Transverse colon (tissue), 4 donors: Measurements from ENCODE around the gene RPS23. TPM values are rescaled to one million over a fixed set of nuclear protein-coding genes. Genes with fewer than 3 reads are reported as not detected.

Experiments used
- DNase-seq: peaks from one replicate; pipeline ENCODE4 v3.0.0-alpha.2; 2019
- H3K27ac ChIP-seq, 4 donors: fragments of 200-600 bp; sonication (generic); 2 replicates each; pipeline ENCODE4 v1.5.1; 2016 to 2018; ENCODE audit warnings: inconsistent platforms in 4 of 4
- H3K27me3 ChIP-seq: fragments of 200-600 bp; sonication (generic); 2 replicates; pipeline ENCODE4 v1.5.1; 2017; ENCODE audit warnings: inconsistent platforms
- H3K36me3 ChIP-seq, 4 donors: fragments of 200-600 bp; sonication (generic); 2 replicates each; pipeline ENCODE4 v1.5.1; 2017 to 2019; ENCODE audit warnings: inconsistent platforms in 4 of 4
- H3K4me1 ChIP-seq, 4 donors: fragments of 200-600 bp; sonication (generic); 2 replicates each; pipeline ENCODE4 v1.5.1; 2017 to 2020; ENCODE audit warnings: inconsistent platforms in 4 of 4
- H3K4me3 ChIP-seq, 4 donors: fragments of 200-600 bp; sonication (generic); 1 replicate in 1 of 4; 2 replicates in 3 of 4; pipeline versions ENCODE4 v1.5.1 to v1.6.1; 2017 to 2019; ENCODE audit warnings: inconsistent platforms in 4 of 4
- H3K9me3 ChIP-seq, 2 donors: fragments of 200-600 bp; sonication (generic); 2 replicates each; pipeline ENCODE4 v1.5.1; 2017 to 2019; ENCODE audit warnings: inconsistent platforms in 2 of 2
- EP300 ChIP-seq: sonication (generic); formaldehyde crosslinking; IDR thresholded peaks from one replicate; pipeline ENCODE4 v1.6.1; 2017; ENCODE audit warnings: antibody characterized with exemption, low read depth
- POLR2A ChIP-seq: fragments of 450-650 bp; IDR thresholded peaks from one replicate; pipeline ENCODE4 v1.6.1; 2016; ENCODE audit warnings: antibody characterized with exemption, mild to moderate bottlenecking, moderate library complexity
- POLR2AphosphoS5 ChIP-seq, 3 donors: sonication (generic); formaldehyde crosslinking; IDR thresholded peaks; one replicate each; pipeline ENCODE4 v1.6.1; 2016; ENCODE audit warnings: antibody characterized with exemption in 3 of 3
- whole genome bisulfite sequencing, 2 donors: methylation state at CpG; one replicate each; pipeline ENCODE4 v1.1.5; 2018; ENCODE audit warnings: low coverage in 1 of 2; 5-methylcytosine and 5-hydroxymethylcytosine counted together
- in situ Hi-C, 4 donors: fragments of 200-750 bp; cut with MboI; loops; one replicate each; pipeline versions ENCODE4 v1.15.0 to v1.15.1; 2017; ENCODE audit warnings: low sequenced_read_pairs in 3 of 4, low pct_ligation_motif_present in 1 of 4, low pct_unique_long_range_greater_than_20kb in 1 of 4
- intact Hi-C: fragments of 100-400 bp; cut with DNase I; formaldehyde crosslinking; loops from one replicate; pipeline ENCODE4 v1.15.1; 2023; ENCODE audit warnings: low total_unique reads
- small RNA-seq, 4 donors: library from RNA; depleted of rRNA; stranded (forward); fragments of <200 nt; gene quantifications; one replicate each; pipeline ENCODE3, GENCODE V24; 2016
- total RNA-seq, 4 donors: library from RNA; depleted of rRNA; stranded (reverse); fragments of >200 nt; gene quantifications; one replicate each; pipeline ENCODE4 v1.1.0, GENCODE V29; 2016
- TF ChIP-seq, protein P1 (sequence below), 5 experiments: fragments of 200-600 bp in 3 of 5; fragments of 450-650 bp in 2 of 5; sonication (generic) in 3 of 5; IDR thresholded peaks; 1 replicate in 2 of 5; 2 replicates in 3 of 5; pipeline ENCODE4 v1.5.1; 2016 to 2017; ENCODE audit warnings: antibody characterized with exemption in 5 of 5, inconsistent platforms in 3 of 5, mild to moderate bottlenecking in 2 of 5, moderate library complexity in 1 of 5

Gene RPS23
- total RNA-seq, 4 donors from 2014 or later, result 482 to 1,766 (median 1,102) TPM

DNA sequence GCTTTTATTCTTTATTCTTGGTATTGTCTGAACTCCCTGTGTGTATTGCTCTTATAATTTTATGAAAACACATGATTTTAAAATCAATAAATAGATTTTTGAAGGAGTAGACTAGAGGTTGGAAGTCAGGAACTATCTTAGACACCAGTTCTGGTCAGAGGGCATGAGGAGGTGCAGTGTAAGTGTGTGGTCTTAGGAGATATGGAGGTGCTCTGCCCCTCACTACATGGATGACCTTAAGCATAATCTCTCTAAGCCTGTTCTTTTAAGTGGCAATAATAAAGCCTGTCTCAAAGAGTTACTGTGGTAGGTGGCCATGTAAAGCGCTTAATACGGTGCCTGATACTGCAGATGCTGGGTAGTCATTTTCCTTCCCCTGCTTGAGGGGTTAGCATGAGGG is 34.0 kb downstream of the RPS23 start:
- intact Hi-C loops, result no loop called here
- no peaks in the 10 kb centered on the region for H3K36me3 ChIP-seq
- WGBS, 2 donors, result 100% methylated on average over 1 to 2 of the region's 2 CpGs
- H3K9me3 ChIP-seq, result peaks cover 9 to 10% of the 10 kb centered on the region in 2 donors
- H3K27ac ChIP-seq, result no peak overlapping the region
- in situ Hi-C loops, result no loop called here
- no peak for DNase-seq
- no peak overlapping the region for H3K4me3 ChIP-seq
- H3K4me1 ChIP-seq, result no peaks in the 10 kb centered on the region
- no peaks in the 10 kb centered on the region for H3K27me3 ChIP-seq
- TF ChIP-seq EP300 (no peak), POLR2A (no peak), POLR2AphosphoS5 (IDR thresholded peaks at IDR 0.05) (no peak)
- TF ChIP-seq, protein P1, sequence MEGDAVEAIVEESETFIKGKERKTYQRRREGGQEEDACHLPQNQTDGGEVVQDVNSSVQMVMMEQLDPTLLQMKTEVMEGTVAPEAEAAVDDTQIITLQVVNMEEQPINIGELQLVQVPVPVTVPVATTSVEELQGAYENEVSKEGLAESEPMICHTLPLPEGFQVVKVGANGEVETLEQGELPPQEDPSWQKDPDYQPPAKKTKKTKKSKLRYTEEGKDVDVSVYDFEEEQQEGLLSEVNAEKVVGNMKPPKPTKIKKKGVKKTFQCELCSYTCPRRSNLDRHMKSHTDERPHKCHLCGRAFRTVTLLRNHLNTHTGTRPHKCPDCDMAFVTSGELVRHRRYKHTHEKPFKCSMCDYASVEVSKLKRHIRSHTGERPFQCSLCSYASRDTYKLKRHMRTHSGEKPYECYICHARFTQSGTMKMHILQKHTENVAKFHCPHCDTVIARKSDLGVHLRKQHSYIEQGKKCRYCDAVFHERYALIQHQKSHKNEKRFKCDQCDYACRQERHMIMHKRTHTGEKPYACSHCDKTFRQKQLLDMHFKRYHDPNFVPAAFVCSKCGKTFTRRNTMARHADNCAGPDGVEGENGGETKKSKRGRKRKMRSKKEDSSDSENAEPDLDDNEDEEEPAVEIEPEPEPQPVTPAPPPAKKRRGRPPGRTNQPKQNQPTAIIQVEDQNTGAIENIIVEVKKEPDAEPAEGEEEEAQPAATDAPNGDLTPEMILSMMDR (IDR thresholded peaks at IDR 0.05), result no peak

DNA sequence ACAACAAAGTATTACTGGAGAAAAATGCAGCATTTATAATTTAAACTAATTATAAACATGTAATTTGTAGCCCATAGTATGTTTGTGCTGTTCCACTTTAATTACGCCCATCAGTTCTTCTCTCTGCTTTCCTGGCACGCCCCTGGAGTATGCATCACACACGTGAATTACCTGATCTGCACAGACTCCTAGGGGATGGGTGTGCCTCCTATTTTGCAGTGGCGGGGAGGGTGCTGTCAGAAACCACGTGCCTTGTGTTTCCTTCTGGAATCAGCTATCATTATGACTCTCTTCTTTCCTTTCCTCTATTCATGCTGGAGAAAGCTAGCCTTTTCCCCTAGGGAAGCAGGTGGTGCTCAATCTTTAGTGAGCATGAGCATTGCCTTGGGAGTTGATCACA is 43.3 kb downstream of the RPS23 start:
- Histone ChIP-seq H3K4me1 (no peaks in the 10 kb centered on the region), H3K36me3 (no peaks in the 10 kb centered on the region), H3K27ac (no peak overlapping the region), H3K4me3 (no peak overlapping the region), H3K9me3 (no peaks in the 10 kb centered on the region), H3K27me3 (no peaks in the 10 kb centered on the region)
- TF ChIP-seq POLR2A, result no peak
- no peak for TF ChIP-seq EP300
- in situ Hi-C loops (no loop called here), intact Hi-C loops (no loop called here)
- WGBS, 2 donors, result 51 to 53% methylated on average over 5 of the region's 5 CpGs
- peak; percentile 10 for DNase-seq

DNA sequence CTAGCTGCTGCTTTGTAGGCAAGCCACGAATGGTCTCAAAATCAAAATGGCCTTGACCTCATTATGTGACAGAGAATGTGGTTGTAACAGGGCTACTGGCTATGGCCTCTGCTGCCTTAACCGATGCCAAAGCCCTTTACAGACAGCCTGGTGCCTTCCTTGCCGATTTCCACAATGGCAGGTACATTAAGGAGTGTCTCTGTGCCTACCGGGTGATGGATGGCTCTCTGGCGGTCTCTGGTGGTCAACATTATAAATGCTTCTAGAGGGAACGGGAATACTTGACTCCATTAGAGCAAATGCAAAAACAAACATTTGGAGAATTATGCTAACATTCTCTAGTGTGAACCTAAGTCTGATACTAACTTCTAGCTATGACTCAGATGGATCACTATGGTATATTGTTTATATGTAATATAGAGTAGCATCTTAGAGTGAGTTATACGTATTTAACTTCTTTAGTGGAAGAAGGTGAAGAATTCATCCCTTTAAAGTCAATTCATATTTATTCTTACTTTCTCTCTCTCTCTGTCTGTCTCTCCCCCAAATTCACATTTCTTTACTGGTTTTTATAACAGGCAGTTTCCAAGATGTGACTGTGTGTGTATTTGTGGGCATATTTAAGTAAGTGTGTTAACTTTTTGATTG is 52.5 kb downstream of the RPS23 start:
- intact Hi-C loops, result no loop called here
- Histone ChIP-seq H3K27me3 (no peaks in the 10 kb centered on the region), H3K9me3 (no peaks in the 10 kb centered on the region), H3K36me3 (no peaks in the 10 kb centered on the region), H3K4me3 (no peak overlapping the region), H3K27ac (no peak overlapping the region), H3K4me1 (peaks cover 0 to 3% (median 0%) of the 10 kb centered on the region in 4 donors)
- WGBS, 2 donors, result 28 to 33% methylated on average over 2 to 7 of the region's 7 CpGs
- in situ Hi-C loops, result loop anchor here in 1 of 4 donors (5.0 kb wide), 1 partner anchor 798 kb away; no protein-coding TSS in a partner anchor
- DNase-seq, result peak; percentile 59
- TF ChIP-seq, protein P1 (IDR thresholded peaks at IDR 0.05), result peak; percentile 72 to 85 (median 83)
- TF ChIP-seq POLR2A, result no peak

Small RNAs within 50 kb of the gene (small RNA-seq; reads per million reads assigned to genes)
- gene AC010598.1, result 0 reads per million in 4 donors
